GM12865 (cell line): Measurements from ENCODE around the gene TNS3.

Experiments used
- DNase-seq: peaks from one replicate; pipeline ENCODE4 v3.0.0; 2010; ENCODE audit warnings: low read depth
- H3K4me3 ChIP-seq: 2 replicates; pipeline ENCODE4 v1.5.1; 2011; ENCODE audit warnings: mild to moderate bottlenecking, low read depth, low read length, control low read depth
- TF ChIP-seq, protein P1 (sequence below): IDR thresholded peaks from 2 replicates; pipeline ENCODE4 v1.5.1; 2011; ENCODE audit warnings: low read length, control low read depth, low read depth, inconsistent platforms; ENCODE audit not compliant: insufficient read depth; ENCODE audit errors: missing control alignments

TNS3 gene

DNA sequence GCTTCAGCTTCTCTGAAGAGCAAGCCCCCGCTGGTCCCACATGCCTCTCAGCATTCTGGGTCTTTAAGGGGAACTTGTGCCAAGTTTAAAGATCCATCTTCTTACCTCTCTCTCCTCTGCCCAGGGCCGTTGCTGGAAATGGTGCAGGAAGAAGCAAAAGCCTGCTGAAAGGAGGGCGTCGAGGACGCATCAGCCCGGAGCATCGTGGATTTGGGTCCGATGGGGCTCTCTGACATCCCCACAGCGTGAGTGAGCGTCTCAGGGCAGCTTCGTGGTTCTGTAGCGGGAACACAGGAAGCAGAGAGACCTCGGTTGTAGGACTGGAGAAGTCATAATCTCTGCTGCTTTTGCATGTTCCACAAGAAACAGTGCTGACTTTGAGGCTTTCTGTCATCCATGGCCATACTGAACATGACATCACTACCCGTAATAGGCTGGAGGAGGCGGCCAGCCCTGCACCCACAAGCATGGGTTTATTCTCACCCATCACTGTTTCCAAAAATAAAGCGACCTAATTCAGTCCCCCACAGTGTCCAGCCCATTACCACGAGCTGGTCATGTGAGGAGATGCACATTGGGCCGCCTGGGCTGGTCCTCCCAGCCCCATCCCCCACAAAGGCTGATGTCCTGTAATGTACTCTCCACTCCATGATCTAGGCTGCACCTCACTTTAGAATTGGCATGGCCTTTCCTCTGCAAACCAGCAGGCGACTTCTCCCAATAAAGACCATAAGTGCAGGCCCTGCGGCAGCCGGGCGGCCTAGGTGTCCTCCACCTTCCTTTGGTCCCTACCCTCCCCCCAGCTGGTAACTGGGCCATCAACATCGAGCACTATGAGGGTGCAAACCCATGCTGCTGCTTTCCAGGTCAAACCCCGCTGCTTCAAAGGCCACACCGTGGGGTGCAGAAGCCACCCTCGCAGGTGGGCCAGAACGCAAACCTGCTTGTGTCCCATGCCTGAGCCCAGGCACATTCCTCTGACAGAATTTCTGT lies 276.9 kb downstream of the TNS3 start:
- no peak overlapping the region for H3K4me3 ChIP-seq
- no peak for DNase-seq
- TF ChIP-seq, protein P1, sequence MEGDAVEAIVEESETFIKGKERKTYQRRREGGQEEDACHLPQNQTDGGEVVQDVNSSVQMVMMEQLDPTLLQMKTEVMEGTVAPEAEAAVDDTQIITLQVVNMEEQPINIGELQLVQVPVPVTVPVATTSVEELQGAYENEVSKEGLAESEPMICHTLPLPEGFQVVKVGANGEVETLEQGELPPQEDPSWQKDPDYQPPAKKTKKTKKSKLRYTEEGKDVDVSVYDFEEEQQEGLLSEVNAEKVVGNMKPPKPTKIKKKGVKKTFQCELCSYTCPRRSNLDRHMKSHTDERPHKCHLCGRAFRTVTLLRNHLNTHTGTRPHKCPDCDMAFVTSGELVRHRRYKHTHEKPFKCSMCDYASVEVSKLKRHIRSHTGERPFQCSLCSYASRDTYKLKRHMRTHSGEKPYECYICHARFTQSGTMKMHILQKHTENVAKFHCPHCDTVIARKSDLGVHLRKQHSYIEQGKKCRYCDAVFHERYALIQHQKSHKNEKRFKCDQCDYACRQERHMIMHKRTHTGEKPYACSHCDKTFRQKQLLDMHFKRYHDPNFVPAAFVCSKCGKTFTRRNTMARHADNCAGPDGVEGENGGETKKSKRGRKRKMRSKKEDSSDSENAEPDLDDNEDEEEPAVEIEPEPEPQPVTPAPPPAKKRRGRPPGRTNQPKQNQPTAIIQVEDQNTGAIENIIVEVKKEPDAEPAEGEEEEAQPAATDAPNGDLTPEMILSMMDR, result no peak

DNA sequence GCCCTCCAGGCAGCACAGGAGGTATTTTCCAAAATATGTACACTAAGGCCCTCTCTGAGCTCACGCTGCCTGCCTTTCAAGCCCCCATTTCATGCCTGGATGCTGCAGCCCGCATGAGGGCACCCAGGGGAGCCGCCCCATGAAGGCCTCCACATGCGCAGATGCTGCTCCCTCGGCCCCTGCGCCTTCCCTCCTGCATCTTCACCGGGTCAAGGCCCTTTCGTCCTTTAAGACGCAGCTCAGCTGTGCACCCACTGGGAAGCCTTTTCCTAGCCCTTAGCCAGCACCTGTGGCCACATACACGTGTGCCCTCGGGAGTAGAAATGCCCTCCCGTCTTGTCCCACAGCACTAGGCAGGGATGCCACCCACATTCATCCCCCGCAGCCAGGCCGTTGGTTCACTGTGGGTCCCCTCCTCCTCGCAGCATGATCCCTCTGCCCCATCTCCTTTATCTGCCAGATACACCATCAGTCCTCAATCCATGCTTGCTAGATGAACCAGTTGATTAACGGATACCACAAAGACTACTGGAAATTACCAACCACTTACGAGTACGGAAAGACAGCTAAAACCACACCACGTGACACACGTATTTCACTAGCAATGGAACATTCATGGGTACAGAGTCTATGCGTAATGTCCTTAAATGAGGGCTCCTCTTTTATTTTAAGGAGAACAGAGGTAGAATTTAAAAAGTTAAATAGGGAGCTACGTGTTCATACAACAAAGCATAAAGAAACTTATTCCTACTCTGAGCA lies 278.0 kb downstream of the TNS3 start:
- H3K4me3 ChIP-seq, result no peak overlapping the region
- TF ChIP-seq, protein P1, result no peak
- no peak for DNase-seq

DNA sequence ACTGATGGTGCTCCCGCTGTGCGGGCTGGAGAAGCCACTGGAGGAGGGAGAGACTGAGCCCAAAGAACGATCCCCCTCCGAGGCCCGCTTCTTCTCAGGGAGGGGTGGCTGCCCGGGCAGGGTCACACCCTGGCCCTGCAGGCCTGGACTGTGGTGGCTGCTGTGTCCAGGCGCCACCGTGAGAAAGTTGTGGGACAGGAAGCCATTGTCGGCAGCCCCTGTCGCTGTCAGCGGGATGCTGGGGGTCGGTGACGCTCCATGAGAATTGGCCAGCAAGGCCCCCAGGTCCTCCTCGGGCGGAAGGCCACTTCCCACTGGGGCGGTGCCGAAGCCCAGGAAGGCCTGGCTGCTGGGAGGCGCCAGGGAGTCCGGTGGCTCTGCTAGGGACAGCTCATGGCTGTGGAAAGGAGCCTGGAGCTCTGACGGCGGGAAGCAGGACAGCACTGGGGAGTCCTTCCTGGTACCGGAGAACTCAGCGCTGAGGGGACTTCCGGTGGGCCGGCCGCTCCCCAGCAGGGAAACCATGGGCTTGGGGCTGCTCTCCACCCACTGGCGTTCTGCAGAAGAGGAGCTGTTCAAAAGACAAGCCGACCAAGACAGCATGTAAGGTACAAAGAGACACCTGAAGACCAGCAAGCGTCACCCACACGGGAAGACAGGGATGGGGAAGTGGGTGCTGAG lies 278.8 kb downstream of the TNS3 start:
- DNase-seq, result no peak
- TF ChIP-seq, protein P1, result no peak
- H3K4me3 ChIP-seq, result no peak overlapping the region

DNA sequence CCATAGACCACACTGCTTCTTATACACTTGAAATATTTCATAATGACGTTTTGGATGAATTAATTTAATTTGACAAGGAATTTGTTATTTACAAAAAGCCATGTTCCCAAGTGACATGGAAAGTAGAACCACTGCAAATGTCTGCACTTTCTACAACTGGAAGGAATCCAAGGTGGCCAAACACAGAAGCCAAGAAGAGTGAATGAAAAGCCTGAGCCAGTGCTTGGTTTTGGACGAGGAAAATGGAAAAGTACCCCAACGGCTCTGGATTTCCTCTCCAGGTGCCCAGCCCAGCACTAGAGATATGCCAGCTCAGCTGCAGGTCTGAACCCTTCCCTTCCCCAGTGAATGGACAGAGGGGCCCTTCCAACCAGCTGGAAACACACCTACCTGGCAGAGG lies 279.4 kb downstream of the TNS3 start:
- no peak overlapping the region for H3K4me3 ChIP-seq
- DNase-seq, result no peak
- TF ChIP-seq, protein P1, result no peak

DNA sequence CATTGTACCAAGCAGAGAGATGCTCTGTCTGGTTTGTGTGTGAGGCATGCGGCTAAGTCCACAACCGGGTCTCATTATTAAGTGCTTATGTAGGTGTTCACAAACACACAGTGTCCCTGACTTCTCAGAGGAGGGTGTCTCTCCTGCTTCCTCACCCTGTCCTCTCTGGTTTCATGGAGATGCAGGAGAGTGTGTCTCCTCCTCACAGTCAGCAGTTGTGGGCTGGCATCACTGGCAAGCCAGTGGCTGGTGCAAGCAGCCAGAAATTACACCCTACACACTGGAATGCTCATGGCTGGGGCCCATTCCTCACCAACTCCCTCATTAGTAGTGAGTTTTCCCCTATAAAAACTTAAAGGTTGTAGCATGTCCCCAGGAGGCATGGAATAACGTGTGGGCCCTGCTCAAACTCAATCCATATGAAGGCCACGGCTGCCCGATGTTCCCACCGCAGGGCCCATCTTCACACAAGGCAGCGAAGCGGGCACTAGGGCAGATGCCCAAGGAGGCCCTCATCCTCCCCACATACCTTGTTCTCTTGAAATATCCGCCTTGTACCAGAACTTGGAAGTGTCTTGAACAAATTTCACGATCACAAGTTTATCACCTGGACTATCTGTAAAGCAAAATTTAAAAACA lies 280.1 kb downstream of the TNS3 start:
- TF ChIP-seq, protein P1, result no peak
- H3K4me3 ChIP-seq, result no peak overlapping the region
- DNase-seq, result no peak

DNA sequence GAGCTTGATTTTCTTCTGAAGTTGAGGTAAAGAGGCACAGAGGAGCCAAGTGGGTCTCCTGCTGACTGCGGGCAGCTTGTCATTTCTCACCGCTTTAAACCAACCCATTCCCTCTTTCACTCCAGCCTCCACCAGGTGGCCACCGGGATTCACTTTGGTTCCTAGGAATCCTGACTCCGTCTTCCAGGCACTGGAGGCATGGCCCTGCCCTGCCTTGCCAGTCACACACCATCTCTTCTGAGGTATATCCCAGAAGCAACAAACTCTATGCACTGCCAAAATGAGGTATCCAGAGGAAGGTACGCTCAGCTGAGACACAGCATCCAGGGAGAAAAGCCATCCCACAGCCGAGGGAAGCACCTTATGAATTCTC lies 280.8 kb downstream of the TNS3 start:
- H3K4me3 ChIP-seq, result no peak overlapping the region
- TF ChIP-seq, protein P1, result no peak
- DNase-seq, result no peak
